ENCODE results near the gene ELAVL2.

ELAVL2 gene

DNA sequence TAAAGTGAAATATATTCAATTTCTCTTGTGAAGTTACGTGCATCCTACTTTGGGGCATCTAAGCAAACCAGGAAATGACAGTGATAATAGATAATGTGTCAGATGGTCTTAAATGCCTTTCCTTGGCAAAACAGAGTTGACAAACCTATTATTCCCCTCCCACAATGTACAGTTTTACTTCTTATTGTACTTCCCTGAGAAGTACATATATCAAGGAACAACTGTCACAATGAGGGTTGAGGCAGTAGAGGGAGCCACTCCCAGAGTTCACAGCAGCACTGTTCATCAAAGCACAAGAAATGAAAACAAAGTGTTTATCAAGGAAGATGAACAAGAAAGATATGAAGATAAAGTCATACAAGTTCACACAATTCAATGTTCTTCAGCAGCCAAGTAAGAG, 41.1 kb downstream of the ELAVL2 start:
- no peak overlapping the region for H3K4me3 ChIP-seq (replicated peaks; ENCODE audit: low read depth, low read length)
- DNase-seq (ENCODE audit: low read depth): no peak
- TF ChIP-seq, protein P1, sequence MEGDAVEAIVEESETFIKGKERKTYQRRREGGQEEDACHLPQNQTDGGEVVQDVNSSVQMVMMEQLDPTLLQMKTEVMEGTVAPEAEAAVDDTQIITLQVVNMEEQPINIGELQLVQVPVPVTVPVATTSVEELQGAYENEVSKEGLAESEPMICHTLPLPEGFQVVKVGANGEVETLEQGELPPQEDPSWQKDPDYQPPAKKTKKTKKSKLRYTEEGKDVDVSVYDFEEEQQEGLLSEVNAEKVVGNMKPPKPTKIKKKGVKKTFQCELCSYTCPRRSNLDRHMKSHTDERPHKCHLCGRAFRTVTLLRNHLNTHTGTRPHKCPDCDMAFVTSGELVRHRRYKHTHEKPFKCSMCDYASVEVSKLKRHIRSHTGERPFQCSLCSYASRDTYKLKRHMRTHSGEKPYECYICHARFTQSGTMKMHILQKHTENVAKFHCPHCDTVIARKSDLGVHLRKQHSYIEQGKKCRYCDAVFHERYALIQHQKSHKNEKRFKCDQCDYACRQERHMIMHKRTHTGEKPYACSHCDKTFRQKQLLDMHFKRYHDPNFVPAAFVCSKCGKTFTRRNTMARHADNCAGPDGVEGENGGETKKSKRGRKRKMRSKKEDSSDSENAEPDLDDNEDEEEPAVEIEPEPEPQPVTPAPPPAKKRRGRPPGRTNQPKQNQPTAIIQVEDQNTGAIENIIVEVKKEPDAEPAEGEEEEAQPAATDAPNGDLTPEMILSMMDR (IDR thresholded peaks at IDR 0.05; ENCODE audit: low read length, missing control alignments): no peak

DNA sequence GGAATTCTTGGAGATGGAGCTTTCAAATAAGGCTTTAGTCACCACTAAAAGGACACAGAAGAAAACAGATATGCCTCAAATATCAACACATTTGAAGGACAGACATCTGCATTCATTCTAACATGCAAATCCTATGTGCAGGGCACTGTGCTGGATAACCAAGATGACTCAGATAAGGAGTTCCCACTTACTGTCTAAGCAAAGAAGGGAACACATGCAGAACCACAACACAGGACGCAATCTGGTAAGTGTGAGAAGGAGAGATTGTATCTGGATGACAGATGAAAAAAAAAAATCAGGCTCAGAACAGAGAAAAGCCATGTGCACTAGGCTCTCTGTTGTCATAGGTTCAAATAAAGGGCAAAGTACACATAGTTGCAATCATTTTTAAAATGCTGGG, 42.5 kb downstream of the ELAVL2 start:
- TF ChIP-seq, protein P1 (IDR thresholded peaks at IDR 0.05; ENCODE audit: low read length, missing control alignments): no peak
- H3K4me3 ChIP-seq (replicated peaks; ENCODE audit: low read depth, low read length): no peak overlapping the region
- DNase-seq (ENCODE audit: low read depth): no peak

DNA sequence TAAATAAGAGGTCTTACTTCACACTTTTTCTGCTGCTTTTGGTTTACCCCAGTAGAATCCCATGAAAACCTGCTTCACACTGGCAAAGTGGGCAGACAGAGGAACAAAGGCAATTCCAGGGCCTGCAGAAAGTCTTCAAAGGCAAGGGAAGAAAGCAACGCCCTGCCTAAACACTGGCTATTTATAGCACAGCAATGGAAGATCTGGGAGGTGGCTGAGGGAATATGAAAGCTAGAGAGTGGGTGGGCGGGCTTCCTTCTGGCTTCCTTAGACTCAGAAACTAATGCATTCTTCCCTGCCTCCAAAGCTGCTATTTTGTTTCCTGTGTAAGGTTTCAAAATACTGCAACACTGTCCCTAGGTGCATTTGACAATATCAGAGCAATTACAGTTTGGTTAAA, 46.8 kb downstream of the ELAVL2 start:
- H3K4me3 ChIP-seq (replicated peaks; ENCODE audit: low read depth, low read length): no peak overlapping the region
- no peak for DNase-seq (ENCODE audit: low read depth)
- TF ChIP-seq, protein P1 (IDR thresholded peaks at IDR 0.05; ENCODE audit: low read length, missing control alignments): no peak

DNA sequence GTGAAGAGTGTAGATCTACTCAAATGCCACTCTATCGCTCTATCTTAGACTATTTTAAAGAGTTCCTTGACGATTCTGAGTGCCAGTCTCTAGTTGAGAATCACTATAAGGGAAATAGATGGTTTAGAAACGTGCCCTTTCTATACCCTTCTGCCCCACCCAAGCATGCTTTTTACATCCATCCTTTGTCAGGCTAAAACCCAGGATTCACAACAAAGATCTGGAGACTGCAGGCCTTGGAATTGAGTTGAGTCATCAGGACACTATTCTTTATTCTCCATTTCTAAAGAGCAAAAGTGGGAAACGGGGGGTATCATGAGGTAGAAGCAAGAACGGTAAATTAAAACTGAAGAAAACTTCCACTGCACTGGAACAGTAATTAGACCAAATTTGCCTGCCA, 48.7 kb downstream of the ELAVL2 start:
- no peak for DNase-seq (ENCODE audit: low read depth)
- TF ChIP-seq, protein P1 (IDR thresholded peaks at IDR 0.05; ENCODE audit: low read length, missing control alignments): no peak
- H3K4me3 ChIP-seq (replicated peaks; ENCODE audit: low read depth, low read length): no peak overlapping the region

DNA sequence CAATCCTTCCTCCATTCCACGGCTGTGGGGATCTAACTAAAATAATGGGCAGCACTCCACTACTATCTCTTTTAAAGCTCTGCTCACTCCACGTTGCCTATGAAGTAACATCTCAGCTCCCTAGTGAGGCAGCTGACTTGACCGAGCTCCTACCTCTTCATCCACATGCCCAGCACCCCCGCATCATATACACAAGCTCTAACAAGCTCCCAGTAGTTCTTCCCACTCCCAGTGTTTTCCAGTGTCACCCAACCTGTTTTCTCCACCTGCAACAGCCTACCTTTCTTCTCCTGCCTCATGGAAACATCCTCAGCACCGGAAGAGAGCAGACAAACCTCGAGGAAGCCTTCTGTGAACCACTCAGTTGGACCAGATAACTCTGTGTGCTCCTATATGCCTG, 50.5 kb downstream of the ELAVL2 start:
- DNase-seq (ENCODE audit: low read depth): no peak
- no peak overlapping the region for H3K4me3 ChIP-seq (replicated peaks; ENCODE audit: low read depth, low read length)
- TF ChIP-seq, protein P1 (IDR thresholded peaks at IDR 0.05; ENCODE audit: low read length, missing control alignments): no peak

DNA sequence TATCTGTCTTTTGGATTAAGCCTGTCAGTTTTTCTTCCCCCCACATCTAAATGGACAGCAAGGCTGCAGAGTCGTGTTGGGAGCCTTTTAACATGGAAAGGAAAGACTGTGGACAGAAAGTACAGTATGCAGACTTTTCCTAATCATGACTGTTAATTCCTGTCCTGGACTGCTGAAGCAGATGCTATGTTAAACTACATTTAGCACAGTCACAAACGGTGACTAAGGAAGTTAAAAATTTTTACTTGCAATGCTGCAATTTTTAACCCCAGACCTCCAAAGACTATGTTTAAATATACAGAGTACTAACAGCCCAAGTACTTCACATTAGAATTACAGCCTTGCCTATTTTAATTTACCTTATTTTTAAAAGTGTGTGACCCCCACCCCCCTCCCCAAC, 51.8 kb downstream of the ELAVL2 start:
- no peak overlapping the region for H3K4me3 ChIP-seq (replicated peaks; ENCODE audit: low read depth, low read length)
- TF ChIP-seq, protein P1 (IDR thresholded peaks at IDR 0.05; ENCODE audit: low read length, missing control alignments): no peak
- no peak for DNase-seq (ENCODE audit: low read depth)

DNA sequence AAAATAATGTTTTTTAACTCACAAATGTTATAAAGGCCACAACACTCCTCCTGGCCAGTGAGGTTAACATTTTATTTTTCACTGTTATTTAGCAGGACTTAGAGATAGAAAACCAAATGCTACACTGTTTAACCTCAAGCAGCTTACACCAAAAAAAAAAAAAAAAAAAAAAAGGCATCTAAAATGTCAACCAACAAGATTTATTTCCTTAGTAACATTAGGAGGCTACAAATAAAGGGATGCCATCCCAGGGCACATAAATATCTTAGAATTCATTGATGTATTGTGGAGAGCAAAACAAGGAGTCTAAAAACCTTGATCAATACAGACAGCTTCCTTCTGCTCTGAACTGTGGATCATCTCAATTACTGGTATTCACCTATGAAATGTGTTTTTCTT, 53.7 kb downstream of the ELAVL2 start:
- TF ChIP-seq, protein P1 (IDR thresholded peaks at IDR 0.05; ENCODE audit: low read length, missing control alignments): no peak
- DNase-seq (ENCODE audit: low read depth): no peak

More for the DNA sequence above, 53.7 kb downstream of the ELAVL2 start:
- H3K4me3 ChIP-seq (replicated peaks; ENCODE audit: low read depth, low read length): no peak overlapping the region

Measured in fibroblast of pulmonary artery (primary cell).